DMS114 treated with DMSO at 0.1 percent for 48 hours (cell line): ENCODE measurements around the gene PTPRU.

ENCODE experiments used
- DNase-seq: peaks from one replicate; lab custom pipeline; 2025; ENCODE audit not compliant: unreplicated experiment; lab: John Stamatoyannopoulos, UW

Gene PTPRU

GRCh38 chr1:29330089-29330488, 93.8 kb downstream of the PTPRU start:
- no peak for DNase-seq

DNA sequence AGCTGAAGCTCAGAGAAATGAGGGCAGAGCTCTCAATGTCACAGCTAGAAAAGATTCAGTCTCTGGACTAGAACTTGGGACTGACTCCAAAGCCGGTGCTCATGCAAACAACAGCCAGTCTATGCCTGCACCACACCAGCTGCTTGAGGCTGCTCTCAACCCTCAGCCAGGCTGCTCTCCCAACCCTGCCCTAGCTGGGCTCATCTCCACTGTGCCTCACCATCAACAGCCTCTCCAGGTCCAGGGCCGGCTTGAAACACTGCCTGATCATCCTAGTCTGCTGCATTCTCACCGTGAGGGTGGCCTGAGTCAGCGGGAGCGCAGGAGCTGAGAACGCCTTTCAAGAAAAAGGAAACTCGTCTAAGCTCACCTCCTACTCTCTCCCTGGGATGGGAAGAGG, 94.5 kb downstream of the PTPRU start:
- DNase-seq: no peak

DNA sequence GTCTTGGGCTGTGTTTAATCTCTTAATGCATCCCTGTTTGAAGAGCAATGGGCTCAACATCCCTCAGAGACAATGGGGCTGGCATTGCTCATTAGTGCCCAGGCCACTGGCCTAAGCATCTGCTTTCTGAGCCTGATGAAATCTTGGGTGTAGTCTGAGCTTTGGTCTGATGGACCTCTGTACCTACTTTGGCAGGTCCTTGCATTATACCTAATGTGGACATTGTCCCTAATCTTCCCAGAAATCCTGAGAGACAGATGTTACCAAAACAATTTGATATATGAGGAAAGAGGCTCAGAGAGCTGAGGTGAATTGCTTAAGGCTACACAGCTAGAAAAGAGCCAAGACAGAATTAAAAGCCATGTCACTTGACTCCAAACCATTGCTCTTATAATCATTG, 95.0 kb downstream of the PTPRU start:
- DNase-seq: no peak

DNA sequence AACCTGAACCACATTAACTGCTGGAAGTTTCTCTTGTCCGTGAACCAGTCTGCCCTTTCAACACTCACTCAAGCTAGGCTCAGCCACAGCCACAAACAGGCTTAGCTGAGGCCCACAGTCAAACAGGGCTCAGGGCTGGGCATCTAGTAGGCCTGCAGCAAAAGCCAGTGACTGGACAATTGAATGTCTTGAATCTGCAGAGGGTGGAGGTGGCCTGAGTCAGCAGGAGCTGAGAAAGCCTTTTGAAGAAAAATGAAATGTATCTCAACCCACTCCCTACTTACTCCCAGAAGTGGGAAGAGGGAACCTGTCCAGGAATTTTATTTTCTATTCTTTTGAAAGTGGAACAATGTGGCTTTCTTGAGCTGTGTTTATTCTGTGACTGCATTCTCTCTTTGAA, 95.4 kb downstream of the PTPRU start:
- DNase-seq: no peak

- no peak for DNase-seq
Observed at GRCh38 chr1:29332204-29332603, 95.9 kb downstream of the PTPRU start.

GRCh38 chr1:29333008-29333407, 96.7 kb downstream of the PTPRU start:
- DNase-seq: no peak

DNA sequence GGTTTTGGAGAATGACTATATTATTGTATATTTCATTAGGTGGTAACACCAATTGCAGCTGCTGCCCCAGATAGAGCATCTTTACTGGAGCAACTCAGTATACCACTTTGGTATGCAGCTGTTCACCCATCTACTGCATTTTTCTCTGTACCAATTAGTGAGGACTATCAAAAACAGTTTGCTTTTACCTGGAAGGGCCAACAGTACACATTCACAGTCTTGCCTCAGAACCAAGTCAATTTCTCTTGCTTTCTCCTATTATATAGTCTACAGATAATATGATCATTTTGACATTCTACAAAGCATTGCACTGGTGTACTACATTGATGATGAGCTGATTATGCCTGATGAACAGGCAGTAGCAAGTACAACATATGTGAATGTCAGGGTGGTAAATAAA, 99.3 kb downstream of the PTPRU start:
- DNase-seq: no peak

GRCh38 chr1:29338908-29339575, 102.7 kb downstream of the PTPRU start:
- DNase-seq: no peak

GRCh38 chr1:29341936-29342335, 105.6 kb downstream of the PTPRU start:
- no peak for DNase-seq

DNA sequence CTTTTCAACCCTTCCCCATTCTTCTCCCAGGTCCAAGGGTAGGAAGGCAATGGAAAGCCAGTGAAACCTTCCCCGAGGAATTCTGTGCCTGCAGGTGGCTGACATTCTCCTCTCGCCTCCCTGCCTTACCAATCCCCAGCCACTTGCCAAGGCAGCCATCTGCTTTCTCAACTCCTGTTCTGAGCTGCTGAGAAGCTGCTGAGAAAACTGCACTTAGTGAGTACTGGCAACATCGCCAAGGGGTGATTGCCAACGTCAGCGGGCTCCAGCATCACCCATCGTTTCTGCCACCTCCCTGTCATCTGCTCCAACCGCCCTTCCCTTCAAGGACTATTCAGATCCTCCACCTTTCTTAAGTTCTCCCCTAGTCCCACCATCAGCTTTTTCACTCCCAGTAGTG, 106.0 kb downstream of the PTPRU start:
- DNase-seq: no peak

DNA sequence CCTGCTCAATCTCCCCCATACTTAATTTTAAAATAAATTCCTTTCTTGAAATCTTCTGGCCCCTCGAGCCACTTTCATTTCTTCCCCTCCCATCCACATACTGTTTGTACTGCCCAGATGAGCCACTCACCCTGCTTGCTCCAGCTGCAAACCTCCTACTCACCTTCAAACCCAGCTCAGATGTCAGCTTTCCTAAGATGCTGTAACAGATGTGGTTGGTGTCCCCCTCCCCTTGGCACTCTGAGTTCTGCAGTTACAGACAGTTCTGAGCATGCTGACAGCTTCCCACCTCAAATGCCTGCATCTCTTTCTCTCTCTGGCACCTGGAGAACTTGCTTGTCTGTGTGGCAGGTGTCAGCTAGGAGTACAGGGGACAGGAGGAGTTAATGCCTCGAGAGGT, 106.7 kb downstream of the PTPRU start:
- no peak for DNase-seq

DNA sequence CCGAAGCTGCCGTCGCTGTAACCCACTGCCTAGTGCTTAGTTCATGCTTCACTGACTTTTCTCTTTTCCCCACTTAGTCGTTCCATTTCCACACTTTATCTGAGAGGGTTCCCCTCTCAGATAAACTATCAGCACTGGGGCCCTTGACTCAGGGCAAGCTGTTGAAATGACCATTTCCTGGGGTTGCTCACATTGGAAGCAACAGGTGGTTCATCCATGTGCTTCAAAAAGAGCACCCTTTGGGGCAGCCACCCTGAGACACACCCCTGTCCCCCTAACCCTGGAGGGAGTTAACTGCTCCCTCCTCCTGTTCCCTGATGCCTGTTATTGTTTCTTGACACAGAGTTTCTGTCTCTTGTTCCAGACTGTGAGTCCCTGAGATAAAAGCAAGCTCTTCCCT, 107.2 kb downstream of the PTPRU start:
- DNase-seq: no peak

DNA sequence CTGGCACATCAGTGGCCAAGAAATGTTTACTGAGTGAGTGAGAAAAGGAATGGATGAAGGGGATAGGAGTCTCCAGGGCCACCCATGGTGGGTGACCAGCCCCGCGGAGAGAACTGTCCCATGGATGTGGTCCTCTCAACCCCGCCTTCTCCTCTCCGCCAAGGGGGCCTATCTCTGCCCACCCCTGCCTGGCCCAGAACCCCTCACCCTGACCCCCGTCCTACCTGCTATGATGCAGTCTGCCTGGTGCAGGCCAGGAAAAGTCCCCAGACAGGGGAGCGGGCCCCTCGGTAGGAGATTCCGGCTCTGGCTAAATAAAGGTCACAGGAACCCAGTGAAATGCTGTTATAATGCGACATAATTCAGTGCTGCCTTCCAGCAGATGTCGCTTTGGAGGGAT, 107.6 kb downstream of the PTPRU start:
- no peak for DNase-seq

DNA sequence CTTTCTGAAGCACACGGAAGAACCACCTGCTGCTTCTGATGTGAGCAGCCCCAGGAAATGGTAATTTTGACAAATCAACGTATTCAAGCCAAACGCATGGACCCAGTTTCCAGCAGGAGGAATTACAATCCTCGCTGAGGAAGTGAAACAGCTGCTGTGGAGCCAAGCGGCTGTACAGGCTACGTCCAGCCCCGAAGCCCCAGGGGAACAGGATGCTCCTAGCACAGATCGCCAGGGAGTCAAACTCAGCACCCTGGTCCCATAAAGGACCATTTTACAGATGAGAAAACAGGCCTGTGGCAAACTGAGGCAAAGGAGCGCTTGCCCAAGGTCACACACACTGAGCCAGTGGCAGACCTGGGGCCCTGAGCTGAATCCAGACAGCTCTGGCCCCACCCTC, 108.0 kb downstream of the PTPRU start:
- DNase-seq: no peak

- no peak for DNase-seq
Observed at GRCh38 chr1:29346576-29346975, 110.3 kb downstream of the PTPRU start.

DNA sequence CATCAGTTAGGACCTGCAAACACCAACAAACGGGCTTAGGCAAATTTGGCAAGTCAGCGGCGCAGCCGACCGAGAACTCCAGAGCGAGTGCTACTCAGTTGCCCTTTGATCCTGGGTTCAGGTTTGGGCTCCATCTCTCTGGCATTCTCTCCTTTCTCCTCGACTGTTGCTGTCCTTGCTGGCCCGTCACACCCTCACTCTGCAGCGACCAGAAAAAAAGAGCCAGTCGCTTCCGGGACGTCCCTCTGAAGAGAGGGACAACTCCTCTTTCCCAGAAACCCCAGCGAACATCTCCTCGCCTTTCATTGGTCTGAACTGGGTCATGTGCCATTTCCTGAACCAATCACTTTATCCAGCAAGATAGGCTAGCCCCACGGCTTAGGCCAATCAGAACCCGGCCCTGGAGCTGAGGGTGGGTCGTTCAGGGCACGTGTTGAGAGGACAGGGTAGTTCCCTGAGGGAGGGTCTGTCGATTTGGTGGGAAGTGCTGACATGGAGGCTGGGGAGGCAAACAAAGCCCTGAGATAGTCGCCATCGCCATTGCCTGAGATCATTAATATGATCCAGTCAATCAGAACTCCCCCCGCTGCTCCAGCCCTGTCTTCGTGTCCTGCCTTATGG, 113.7 kb downstream of the PTPRU start:
- no peak for DNase-seq

GRCh38 chr1:29352719-29353420, 116.5 kb downstream of the PTPRU start:
- DNase-seq: no peak

DNA sequence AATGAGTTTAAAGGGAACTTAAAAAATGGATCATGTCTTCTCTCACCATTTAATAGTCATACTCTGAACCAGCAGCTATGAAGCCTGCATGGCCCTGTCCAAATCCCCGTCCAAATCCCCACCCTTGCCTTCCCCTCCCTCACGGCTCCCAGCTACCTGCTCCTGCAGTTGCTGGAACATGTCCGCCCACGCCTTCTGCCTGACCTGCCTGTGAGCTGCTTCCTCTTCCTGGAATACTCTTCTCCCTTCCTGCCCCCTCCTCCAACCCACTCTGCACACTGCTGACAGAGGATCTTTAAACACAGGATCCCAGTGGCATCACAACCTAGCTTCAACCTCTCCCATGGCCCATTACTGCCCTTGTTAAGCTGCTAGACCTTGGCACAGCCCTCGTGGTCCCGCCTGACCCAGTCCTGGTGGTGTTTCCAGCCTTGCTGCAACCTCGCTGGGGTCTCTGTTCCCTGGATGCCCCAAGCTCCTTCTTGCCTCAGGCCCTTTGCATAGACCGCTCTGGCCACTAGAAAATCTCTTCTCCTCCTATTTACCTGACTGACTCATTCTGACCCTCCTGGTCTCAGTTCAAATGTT, 118.3 kb downstream of the PTPRU start:
- no peak for DNase-seq

DNA sequence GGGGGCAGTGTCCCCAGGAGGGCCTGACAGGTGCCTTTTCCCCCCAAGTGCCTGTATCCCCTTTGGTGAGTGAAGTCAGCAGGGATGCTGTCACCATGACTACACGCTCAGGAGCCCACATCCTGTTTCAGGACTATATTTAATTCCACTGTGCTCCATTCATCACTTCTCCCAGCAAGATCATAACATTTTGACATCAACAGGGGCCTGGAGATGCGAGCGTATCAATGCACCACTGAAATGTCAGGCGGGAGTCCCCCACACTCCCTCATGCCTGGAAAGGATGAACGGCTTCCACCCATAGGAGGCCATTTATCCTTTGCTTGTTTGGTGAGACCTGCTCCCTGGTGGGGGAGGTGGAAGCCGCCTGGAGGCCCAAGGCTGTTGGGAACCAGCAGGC, 119.1 kb downstream of the PTPRU start:
- DNase-seq: no peak

- DNase-seq: no peak
Observed at GRCh38 chr1:29356663-29357062, 120.3 kb downstream of the PTPRU start.

GRCh38 chr1:29357452-29357851, 121.1 kb downstream of the PTPRU start:
- DNase-seq: no peak

DNA sequence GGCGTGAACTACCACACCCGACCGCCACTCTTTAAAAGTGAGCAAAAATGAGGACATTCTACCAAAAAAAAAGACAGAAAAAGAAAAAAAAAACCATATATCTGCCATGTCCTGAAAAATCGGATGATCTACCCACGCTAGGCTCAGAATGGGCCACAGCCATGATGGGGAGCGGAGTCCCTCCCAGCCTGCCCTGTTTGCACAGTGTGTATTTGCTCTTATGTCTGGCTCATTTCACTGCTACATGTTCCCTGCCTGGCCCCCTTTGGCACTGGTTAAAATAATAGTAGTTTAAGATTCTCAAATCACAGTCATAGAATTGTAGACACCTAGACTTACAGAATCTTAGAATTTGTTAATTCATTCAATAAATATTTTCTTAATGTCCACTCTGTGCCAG, 121.9 kb downstream of the PTPRU start:
- no peak for DNase-seq
